Measurements from ENCODE around the gene DYNC1I1. TPM values are rescaled to one million over a fixed set of nuclear protein-coding genes. Genes with fewer than 3 reads are reported as not detected.

The DYNC1I1 gene
- total RNA-seq, 1 donor from 2014 or later, result 2.3 TPM

DNA sequence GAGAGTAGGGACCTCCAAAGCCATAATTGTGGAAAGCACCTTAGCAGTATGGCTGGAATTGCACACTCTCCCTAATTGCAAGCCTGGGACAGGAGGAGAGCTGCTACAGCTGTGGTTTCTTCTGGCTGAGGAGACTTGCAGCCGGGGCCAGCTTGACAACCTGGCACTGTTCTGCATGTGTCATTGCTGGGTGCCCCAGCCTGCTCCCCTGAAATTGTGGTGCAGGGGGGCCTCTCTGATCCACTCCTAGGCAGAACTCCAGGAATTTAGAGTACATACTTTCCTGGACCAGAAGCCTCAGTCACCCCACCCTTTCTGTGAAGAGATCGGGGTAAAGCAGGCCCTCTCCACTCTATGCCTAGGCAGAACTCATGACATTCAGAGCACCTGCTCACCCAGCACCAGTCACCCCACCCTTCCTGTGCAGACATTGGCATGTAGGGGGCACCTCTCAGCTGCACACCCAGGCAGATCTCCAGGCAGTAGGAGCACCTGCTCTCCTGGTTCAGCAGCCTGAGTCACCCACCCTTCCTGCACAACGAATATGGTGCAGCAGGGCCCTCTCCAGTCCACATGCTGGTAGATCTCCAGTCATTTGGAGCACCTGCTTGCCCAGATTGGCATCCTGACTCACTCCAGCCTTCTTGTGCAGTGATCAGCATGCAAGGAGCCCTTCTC, 34.4 kb upstream of the DYNC1I1 start:
- ATAC-seq (no peak), DNase-seq (no peak)
- Histone ChIP-seq H3K27me3 (no peaks in the 10 kb centered on the region), H3K36me3 (no peaks in the 10 kb centered on the region), H3K9me3 (no peaks in the 10 kb centered on the region), H3K4me3 (no peak overlapping the region), H3K27ac (no peak overlapping the region), H3K4me1 (no peaks in the 10 kb centered on the region)
- no peak for TF ChIP-seq CTCF (IDR thresholded peaks at IDR 0.05)
- intact Hi-C loops (cut with DNase I), result loop anchor here (10.0 kb wide), 1 partner anchor 137 kb away; no protein-coding TSS in a partner anchor

DNA sequence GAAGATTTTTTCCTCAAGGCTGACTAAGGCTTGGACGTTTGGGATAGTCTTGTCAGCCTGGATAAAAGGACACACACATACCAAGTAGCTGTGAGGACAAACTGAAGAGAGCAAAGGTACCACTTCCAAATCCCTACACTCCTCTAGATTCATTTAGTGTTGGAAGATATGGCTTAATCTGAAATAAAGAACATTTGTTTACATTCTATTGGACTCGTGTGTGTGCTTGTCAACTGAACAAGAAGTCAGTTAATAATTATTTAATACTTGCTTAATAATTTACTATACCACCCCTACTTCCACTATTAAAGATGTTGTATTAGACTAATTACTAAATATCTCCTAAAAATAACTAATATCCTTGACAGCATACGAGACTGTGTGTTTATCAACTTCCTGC, 23.3 kb upstream of the DYNC1I1 start:
- intact Hi-C loops (cut with DNase I), result no loop called here
- DNase-seq (no peak), ATAC-seq (no peak)
- TF ChIP-seq CTCF (IDR thresholded peaks at IDR 0.05), result no peak
- no peaks in the 10 kb centered on the region for H3K4me1 ChIP-seq
- no peak overlapping the region for H3K27ac ChIP-seq
- H3K9me3 ChIP-seq, result no peaks in the 10 kb centered on the region
- H3K27me3 ChIP-seq, result no peaks in the 10 kb centered on the region
- H3K36me3 ChIP-seq, result no peaks in the 10 kb centered on the region
- H3K4me3 ChIP-seq, result no peak overlapping the region

- Histone ChIP-seq H3K27me3 (no peaks in the 10 kb centered on the region), H3K9me3 (no peaks in the 10 kb centered on the region), H3K4me3 (no peak overlapping the region), H3K36me3 (no peaks in the 10 kb centered on the region), H3K4me1 (no peaks in the 10 kb centered on the region), H3K27ac (no peak overlapping the region)
- no peak for DNase-seq
- no peak for TF ChIP-seq CTCF (IDR thresholded peaks at IDR 0.05)
- intact Hi-C loops (cut with DNase I), result no loop called here
- ATAC-seq, result no peak
These were observed 22.8 kb upstream of the DYNC1I1 start for GRCh38 chr7:95749515-95749914.

DNA sequence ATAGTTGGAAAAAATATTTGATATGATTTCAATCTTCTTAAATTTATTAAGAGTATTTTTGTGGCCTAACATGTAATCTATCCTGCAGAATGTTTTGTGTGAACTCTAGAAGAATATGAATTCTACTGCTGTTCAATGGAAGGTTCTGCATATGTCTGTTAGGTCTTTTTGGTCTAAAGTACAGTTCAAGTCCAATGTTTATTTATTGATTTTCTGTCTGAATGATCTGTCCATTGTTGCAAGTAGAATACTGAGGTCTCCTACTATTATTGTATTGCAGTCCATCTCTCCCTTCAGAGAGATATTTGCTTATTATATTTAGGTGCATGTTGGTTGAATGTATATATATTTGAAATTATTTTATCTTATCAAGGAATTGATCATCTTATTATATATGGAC, 18.9 kb upstream of the DYNC1I1 start:
- DNase-seq (no peak), ATAC-seq (no peak)
- H3K27me3 ChIP-seq, result no peaks in the 10 kb centered on the region
- no peak overlapping the region for H3K27ac ChIP-seq
- H3K4me1 ChIP-seq, result no peaks in the 10 kb centered on the region
- H3K9me3 ChIP-seq, result no peaks in the 10 kb centered on the region
- H3K36me3 ChIP-seq, result no peaks in the 10 kb centered on the region
- intact Hi-C loops (cut with DNase I), result no loop called here
- no peak overlapping the region for H3K4me3 ChIP-seq
- no peak for TF ChIP-seq CTCF (IDR thresholded peaks at IDR 0.05)

- no peak for TF ChIP-seq CTCF (IDR thresholded peaks at IDR 0.05)
- DNase-seq, result no peak
- H3K27me3 ChIP-seq, result no peaks in the 10 kb centered on the region
- H3K4me3 ChIP-seq, result no peak overlapping the region
- intact Hi-C loops (cut with DNase I), result no loop called here
- no peak overlapping the region for H3K27ac ChIP-seq
- no peaks in the 10 kb centered on the region for H3K36me3 ChIP-seq
- H3K4me1 ChIP-seq, result no peaks in the 10 kb centered on the region
- H3K9me3 ChIP-seq, result no peaks in the 10 kb centered on the region
- no peak for ATAC-seq
These were observed 16.9 kb upstream of the DYNC1I1 start for GRCh38 chr7:95755277-95755934.
